GM18873 (cell line): ENCODE measurements around the gene OSBPL7.

Experiments used
- ATAC-seq: cut with Tn5 transposase; IDR thresholded peaks from one replicate; pipeline ENCODE4 v1.9.1; 2021; ENCODE audit warnings: mild to moderate bottlenecking, moderate library complexity, moderate number of reproducible peaks; ENCODE audit not compliant: unreplicated experiment, low FRiP score

The OSBPL7 gene

GRCh38 chr17:47808036-47808829 lies 13.4 kb downstream of the OSBPL7 start:
- ATAC-seq, result no peak

- ATAC-seq, result no peak
These were observed 14.2 kb downstream of the OSBPL7 start for GRCh38 chr17:47807421-47807820.

GRCh38 chr17:47806913-47807255 lies 14.7 kb downstream of the OSBPL7 start:
- ATAC-seq, result no peak

- ATAC-seq, result no peak
These were observed 15.3 kb downstream of the OSBPL7 start for GRCh38 chr17:47806026-47806912.

- ATAC-seq, result no peak
These were observed 17.1 kb downstream of the OSBPL7 start for GRCh38 chr17:47804461-47804860.

- ATAC-seq, result no peak
These were observed 17.8 kb downstream of the OSBPL7 start for GRCh38 chr17:47803751-47804150.

- no peak for ATAC-seq
These were observed 18.4 kb downstream of the OSBPL7 start for GRCh38 chr17:47803201-47803600.

GRCh38 chr17:47802341-47803022 lies 19.1 kb downstream of the OSBPL7 start:
- no peak for ATAC-seq

- no peak for ATAC-seq
These were observed 19.7 kb downstream of the OSBPL7 start for GRCh38 chr17:47801906-47802305.

GRCh38 chr17:47801176-47801765 lies 20.3 kb downstream of the OSBPL7 start:
- ATAC-seq, result no peak

- ATAC-seq, result no peak
These were observed 20.9 kb downstream of the OSBPL7 start for GRCh38 chr17:47800686-47801085.

- ATAC-seq, result no peak
These were observed 23.8 kb downstream of the OSBPL7 start for GRCh38 chr17:47797797-47798196.

GRCh38 chr17:47792979-47793378 lies 28.6 kb downstream of the OSBPL7 start:
- ATAC-seq, result no peak

- ATAC-seq, result no peak
These were observed 29.1 kb downstream of the OSBPL7 start for GRCh38 chr17:47792457-47792856.

GRCh38 chr17:47791025-47791424 lies 30.6 kb downstream of the OSBPL7 start:
- no peak for ATAC-seq

- no peak for ATAC-seq
These were observed 31.7 kb downstream of the OSBPL7 start for GRCh38 chr17:47789611-47790561.

- ATAC-seq, result no peak
These were observed 36.0 kb downstream of the OSBPL7 start for GRCh38 chr17:47785538-47786123.

- no peak for ATAC-seq
These were observed 40.2 kb downstream of the OSBPL7 start for GRCh38 chr17:47781397-47781796.

- no peak for ATAC-seq
These were observed 43.4 kb downstream of the OSBPL7 start for GRCh38 chr17:47778184-47778635.
